Lower leg skin (tissue), 4 donors: ENCODE data around the gene CYTH2. TPM values are rescaled to one million over a fixed set of nuclear protein-coding genes. Genes with fewer than 3 reads are reported as not detected.

Source experiments
- DNase-seq, 2 donors: peaks; one replicate each; pipeline ENCODE4 v3.0.0-alpha.2; 2019; ENCODE audit warnings: low spot score in 2 of 2
- H3K4me3 ChIP-seq: fragments of 200-600 bp; sonication (generic); 2 replicates; pipeline ENCODE4 v1.5.1; 2017; ENCODE audit warnings: mild to moderate bottlenecking, low read depth; ENCODE audit not compliant: poor library complexity, severe bottlenecking
- POLR2A ChIP-seq, 2 donors: fragments of 450-650 bp; IDR thresholded peaks; one replicate each; pipeline ENCODE4 v1.6.1; 2016 to 2017; ENCODE audit warnings: antibody characterized with exemption in 2 of 2, mild to moderate bottlenecking in 1 of 2, moderate library complexity in 1 of 2
- WGBS, 2 donors: methylation state at CpG; one replicate each; pipeline ENCODE4 v1.1.5; 2018; 5-methylcytosine and 5-hydroxymethylcytosine counted together
- intact Hi-C: fragments of 100-400 bp; cut with DNase I; formaldehyde crosslinking; loops from one replicate; pipeline ENCODE4 v1.15.0; 2023; ENCODE audit warnings: low total_unique reads
- total RNA-seq, 4 donors: library from RNA; depleted of rRNA; stranded (reverse); fragments of >200 nt; gene quantifications; one replicate each; pipeline ENCODE4 v1.1.0, GENCODE V29; 2016
- TF ChIP-seq, protein P1 (sequence below), 3 donors: fragments of 450-650 bp; IDR thresholded peaks; one replicate each; pipeline ENCODE4 v1.5.1; 2016; ENCODE audit warnings: antibody characterized with exemption in 3 of 3, mild to moderate bottlenecking in 3 of 3, moderate library complexity in 2 of 3

The CYTH2 gene
- total RNA-seq, 4 donors from 2014 or later, result 67.7 to 162 (median 78.2) TPM

DNA sequence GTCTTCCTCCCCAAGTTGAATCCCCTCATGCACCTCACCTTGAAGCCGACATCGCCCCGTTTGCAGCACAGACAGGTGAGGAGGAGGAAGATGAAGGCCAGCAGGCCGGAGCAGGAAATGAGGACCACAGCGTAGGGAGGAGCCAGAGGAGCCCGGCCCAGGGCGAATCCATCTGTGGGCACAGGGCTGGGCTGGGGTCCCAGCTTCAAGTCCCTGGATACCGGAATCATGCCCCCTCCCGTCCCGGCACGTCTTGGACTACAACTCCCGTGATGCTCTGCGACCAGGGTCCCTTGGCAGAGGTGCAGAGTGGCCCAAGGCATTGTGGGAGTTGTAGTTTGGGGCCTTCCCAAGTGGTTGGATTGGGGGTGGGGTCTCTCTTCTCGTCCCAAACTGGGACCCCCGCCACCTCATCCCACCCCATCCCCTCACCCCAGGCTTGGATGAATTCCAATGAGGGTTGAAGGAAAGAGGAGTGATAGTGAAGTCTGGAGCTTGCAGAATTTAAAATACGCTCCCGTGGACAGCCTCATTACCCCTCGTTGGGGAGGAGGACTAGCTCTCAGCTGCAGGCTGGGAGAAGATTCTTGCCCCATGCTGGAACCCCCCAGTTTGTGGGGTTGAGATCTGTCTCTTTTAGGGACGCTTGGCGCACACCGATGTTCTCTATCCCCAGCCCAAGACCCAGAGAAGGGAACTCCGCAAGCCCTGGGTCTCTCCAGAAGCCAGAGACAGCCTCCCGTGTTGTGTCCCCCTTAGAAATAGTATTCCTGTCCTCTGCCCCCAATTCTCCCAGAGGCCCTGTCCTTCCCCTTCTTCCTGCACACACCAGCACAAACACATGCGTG is 41.5 kb downstream of the CYTH2 start:
- DNase-seq, result peak; percentile 62 to 93
- TF ChIP-seq, protein P1, sequence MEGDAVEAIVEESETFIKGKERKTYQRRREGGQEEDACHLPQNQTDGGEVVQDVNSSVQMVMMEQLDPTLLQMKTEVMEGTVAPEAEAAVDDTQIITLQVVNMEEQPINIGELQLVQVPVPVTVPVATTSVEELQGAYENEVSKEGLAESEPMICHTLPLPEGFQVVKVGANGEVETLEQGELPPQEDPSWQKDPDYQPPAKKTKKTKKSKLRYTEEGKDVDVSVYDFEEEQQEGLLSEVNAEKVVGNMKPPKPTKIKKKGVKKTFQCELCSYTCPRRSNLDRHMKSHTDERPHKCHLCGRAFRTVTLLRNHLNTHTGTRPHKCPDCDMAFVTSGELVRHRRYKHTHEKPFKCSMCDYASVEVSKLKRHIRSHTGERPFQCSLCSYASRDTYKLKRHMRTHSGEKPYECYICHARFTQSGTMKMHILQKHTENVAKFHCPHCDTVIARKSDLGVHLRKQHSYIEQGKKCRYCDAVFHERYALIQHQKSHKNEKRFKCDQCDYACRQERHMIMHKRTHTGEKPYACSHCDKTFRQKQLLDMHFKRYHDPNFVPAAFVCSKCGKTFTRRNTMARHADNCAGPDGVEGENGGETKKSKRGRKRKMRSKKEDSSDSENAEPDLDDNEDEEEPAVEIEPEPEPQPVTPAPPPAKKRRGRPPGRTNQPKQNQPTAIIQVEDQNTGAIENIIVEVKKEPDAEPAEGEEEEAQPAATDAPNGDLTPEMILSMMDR (IDR thresholded peaks at IDR 0.05), result no peak
- no peak for TF ChIP-seq POLR2A (IDR thresholded peaks at IDR 0.05)
- H3K4me3 ChIP-seq, result no peak overlapping the region
- intact Hi-C loops, result no loop called here
- WGBS, 2 donors, result 9 to 15% methylated on average over 22 to 23 of the region's 24 CpGs

GRCh38 chr19:48511321-48511731 is 42.2 kb downstream of the CYTH2 start:
- H3K4me3 ChIP-seq, result no peak overlapping the region
- intact Hi-C loops, result no loop called here
- no peak for DNase-seq
- 1 to 3% methylated on average over 22 to 30 of the region's 32 CpGs for WGBS, 2 donors
- TF ChIP-seq, protein P1 (IDR thresholded peaks at IDR 0.05), result no peak
- TF ChIP-seq POLR2A (IDR thresholded peaks at IDR 0.05), result no peak

GRCh38 chr19:48511800-48512503 is 42.8 kb downstream of the CYTH2 start, which contains the start of gene LMTK3:
LMTK3 (minus strand) TSS chr19:48511835; CDS start chr19:48511576, 259 bp downstream.
- no peak for TF ChIP-seq POLR2A (IDR thresholded peaks at IDR 0.05)
- TF ChIP-seq, protein P1 (IDR thresholded peaks at IDR 0.05), result no peak
- H3K4me3 ChIP-seq, result no peak within 1 kb of the TSS
- 7 to 8% methylated on average over 31 to 32 of the region's 32 CpGs for WGBS, 2 donors
- intact Hi-C loops, result no loop called here
- no peak for DNase-seq

- WGBS, 2 donors, result 40 to 41% methylated on average over 19 of the region's 19 CpGs
- intact Hi-C loops, result no loop called here
- TF ChIP-seq, protein P1 (IDR thresholded peaks at IDR 0.05), result peak in 1 of 3 donors; percentile 5
- TF ChIP-seq POLR2A (IDR thresholded peaks at IDR 0.05), result no peak
- DNase-seq, result no peak
- H3K4me3 ChIP-seq, result no peak overlapping the region
Observed at GRCh38 chr19:48512504-48513288, 43.5 kb downstream of the CYTH2 start.

DNA sequence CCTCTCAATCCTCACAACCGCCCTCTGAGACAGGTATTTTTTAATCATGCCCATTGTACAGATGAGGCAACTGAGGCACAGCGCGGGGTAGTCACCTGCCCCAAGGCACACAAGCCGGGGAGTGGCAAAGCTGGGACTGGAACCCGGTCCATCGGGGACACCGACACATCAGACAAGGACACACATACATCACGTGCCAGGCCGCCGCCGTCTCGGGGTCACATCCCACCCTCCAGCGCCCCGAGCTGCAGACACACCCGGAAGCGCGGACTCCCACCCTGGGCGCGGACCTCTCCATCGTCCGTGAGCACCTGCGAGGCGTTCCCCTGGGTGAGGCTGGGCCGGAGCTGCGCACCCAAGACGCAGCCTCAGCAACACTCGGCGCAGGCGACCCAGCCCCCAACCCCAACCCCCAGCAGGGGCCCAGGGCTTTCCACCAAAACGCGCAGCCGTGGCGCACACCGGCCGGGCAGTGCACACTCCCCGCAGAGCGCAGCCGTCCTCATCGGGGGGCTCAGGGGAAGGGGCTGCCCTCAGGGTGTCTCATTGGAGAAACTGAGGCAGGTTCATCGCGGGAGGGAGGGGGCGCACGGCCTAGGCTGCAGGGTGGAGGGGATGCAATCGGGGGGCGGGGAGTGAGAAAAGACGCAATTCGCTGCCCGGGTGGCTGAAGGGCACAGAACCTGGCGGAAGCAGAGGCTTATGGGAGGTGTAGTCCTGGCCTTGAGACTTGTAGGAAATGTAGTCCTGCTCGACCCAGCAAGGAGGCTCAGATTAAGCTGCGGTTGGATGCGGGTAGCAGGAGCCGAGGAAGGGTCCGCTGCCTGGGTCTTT is 44.3 kb downstream of the CYTH2 start:
- H3K4me3 ChIP-seq, result peak overlapping the region; percentile 46
- WGBS, 2 donors, result 3 to 4% methylated on average over 45 to 54 of the region's 54 CpGs
- DNase-seq, result peak in 1 of 2 donors; percentile 38

More for the DNA sequence above, 44.3 kb downstream of the CYTH2 start:
- no peak for TF ChIP-seq POLR2A (IDR thresholded peaks at IDR 0.05)
- TF ChIP-seq, protein P1 (IDR thresholded peaks at IDR 0.05), result no peak
- intact Hi-C loops, result no loop called here
